Peyer's patch (tissue), 4 donors: Measurements from ENCODE around the gene MORC1. TPM values are rescaled to one million over a fixed set of nuclear protein-coding genes. Genes with fewer than 3 reads are reported as not detected.

ENCODE experiments used
- DNase-seq, 3 donors: peaks; one replicate each; pipeline ENCODE4 v3.0.0-alpha.2; 2017 to 2019
- H3K27ac ChIP-seq, 4 donors: fragments of 200-600 bp; sonication (generic); one replicate each; pipeline ENCODE4 v1.5.1; 2016 to 2019
- H3K27me3 ChIP-seq, 2 donors: fragments of 200-600 bp; sonication (generic); one replicate each; pipeline ENCODE4 v1.5.1; 2019
- H3K36me3 ChIP-seq, 3 donors: fragments of 200-600 bp; sonication (generic); one replicate each; pipeline ENCODE4 v1.5.1; 2016 to 2019
- H3K4me1 ChIP-seq, 4 donors: fragments of 200-600 bp; sonication (generic); one replicate each; pipeline ENCODE4 v1.5.1; 2016 to 2019
- H3K4me3 ChIP-seq, 4 donors: fragments of 200-600 bp; sonication (generic); 1 replicate in 3 of 4; 2 replicates in 1 of 4; pipeline ENCODE4 v1.5.1; 2016 to 2019; ENCODE audit warnings: mild to moderate bottlenecking in 1 of 4
- H3K9me3 ChIP-seq, 4 donors: fragments of 200-600 bp; sonication (generic); one replicate each; pipeline ENCODE4 v1.5.1; 2016 to 2019; ENCODE audit warnings: mild to moderate bottlenecking in 1 of 4
- POLR2A ChIP-seq, 2 donors: fragments of 450-650 bp; IDR thresholded peaks; one replicate each; pipeline ENCODE4 v1.5.1; 2017; ENCODE audit warnings: antibody characterized with exemption in 2 of 2, mild to moderate bottlenecking in 2 of 2, moderate library complexity in 2 of 2
- total RNA-seq, 4 donors: library from RNA; depleted of rRNA; stranded (reverse); fragments of >200 nt; gene quantifications; one replicate each; pipeline ENCODE4 v1.1.0, GENCODE V29; 2016
- TF ChIP-seq, protein P1 (sequence below), 6 experiments: fragments of 450-650 bp in 4 of 6; fragments of 200-600 bp in 2 of 6; sonication (generic) in 1 of 6; IDR thresholded peaks; one replicate each; pipeline ENCODE4 v1.5.1; 2017 to 2019; ENCODE audit warnings: antibody characterized with exemption in 6 of 6, mild to moderate bottlenecking in 3 of 6, moderate library complexity in 1 of 6

The MORC1 gene
- total RNA-seq, 4 donors from 2014 or later, result 0.54 TPM; not detected in 3

DNA sequence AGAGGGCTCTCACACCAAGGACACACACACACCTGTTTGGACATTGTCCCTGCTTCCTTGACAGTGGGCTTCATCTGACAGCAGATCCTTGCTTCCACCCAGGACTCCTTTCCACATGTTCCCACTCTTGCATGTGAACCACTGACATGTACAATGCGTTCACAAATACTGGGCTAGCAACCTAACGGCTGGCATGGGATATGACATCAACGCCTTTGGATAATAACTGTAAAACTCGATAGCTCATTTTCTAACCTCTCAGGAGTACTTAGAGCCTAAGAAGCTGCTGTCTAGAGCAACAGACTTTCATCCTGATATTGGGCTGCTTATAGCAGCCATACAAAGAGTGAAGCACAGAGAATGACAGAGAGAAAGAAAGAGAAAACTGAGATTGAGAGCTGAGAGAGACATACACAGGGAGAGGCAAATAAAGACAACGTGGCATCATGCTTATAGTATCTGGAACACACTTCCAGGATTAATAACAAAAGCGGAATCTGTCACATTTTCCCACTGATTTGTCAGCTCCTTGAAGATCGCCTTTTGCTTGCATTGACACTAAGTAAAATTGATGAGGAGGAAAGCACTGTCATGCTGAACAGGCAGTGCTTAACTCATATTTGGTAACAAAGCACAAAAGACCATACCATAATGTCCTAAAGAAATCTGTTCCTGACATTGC is 166.0 kb downstream of the MORC1 start:
- H3K4me1 ChIP-seq, result no peaks in the 10 kb centered on the region
- no peaks in the 10 kb centered on the region for H3K9me3 ChIP-seq
- no peak for DNase-seq
- H3K36me3 ChIP-seq, result no peaks in the 10 kb centered on the region
- TF ChIP-seq, protein P1, sequence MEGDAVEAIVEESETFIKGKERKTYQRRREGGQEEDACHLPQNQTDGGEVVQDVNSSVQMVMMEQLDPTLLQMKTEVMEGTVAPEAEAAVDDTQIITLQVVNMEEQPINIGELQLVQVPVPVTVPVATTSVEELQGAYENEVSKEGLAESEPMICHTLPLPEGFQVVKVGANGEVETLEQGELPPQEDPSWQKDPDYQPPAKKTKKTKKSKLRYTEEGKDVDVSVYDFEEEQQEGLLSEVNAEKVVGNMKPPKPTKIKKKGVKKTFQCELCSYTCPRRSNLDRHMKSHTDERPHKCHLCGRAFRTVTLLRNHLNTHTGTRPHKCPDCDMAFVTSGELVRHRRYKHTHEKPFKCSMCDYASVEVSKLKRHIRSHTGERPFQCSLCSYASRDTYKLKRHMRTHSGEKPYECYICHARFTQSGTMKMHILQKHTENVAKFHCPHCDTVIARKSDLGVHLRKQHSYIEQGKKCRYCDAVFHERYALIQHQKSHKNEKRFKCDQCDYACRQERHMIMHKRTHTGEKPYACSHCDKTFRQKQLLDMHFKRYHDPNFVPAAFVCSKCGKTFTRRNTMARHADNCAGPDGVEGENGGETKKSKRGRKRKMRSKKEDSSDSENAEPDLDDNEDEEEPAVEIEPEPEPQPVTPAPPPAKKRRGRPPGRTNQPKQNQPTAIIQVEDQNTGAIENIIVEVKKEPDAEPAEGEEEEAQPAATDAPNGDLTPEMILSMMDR (IDR thresholded peaks at IDR 0.05), result no peak
- TF ChIP-seq POLR2A (IDR thresholded peaks at IDR 0.05), result no peak
- H3K4me3 ChIP-seq, result no peak overlapping the region
- H3K27me3 ChIP-seq, result no peaks in the 10 kb centered on the region
- H3K27ac ChIP-seq, result no peak overlapping the region

DNA sequence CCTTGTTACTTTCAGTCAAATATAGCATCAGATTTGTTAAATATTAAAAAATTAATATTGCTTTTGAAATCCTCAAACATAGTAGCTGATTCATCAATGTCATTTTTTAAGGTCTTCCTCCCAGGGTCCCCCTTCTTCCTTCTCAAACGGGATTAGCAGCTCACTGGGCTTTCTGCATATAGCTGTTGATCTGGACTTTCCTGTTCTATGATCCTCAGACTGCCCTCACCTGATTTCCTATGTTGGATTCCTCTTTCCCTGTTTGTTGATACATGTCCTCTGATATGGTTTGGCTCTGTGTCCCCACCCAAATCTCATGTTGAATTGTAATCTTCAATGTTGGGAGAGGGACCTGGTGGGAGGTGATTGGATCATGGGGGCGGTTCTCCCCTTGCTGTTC is 170.1 kb downstream of the MORC1 start:
- H3K4me1 ChIP-seq, result no peaks in the 10 kb centered on the region
- no peak overlapping the region for H3K4me3 ChIP-seq
- DNase-seq, result no peak
- no peaks in the 10 kb centered on the region for H3K9me3 ChIP-seq
- no peak for TF ChIP-seq POLR2A (IDR thresholded peaks at IDR 0.05)
- TF ChIP-seq, protein P1 (IDR thresholded peaks at IDR 0.05), result no peak
- H3K27me3 ChIP-seq, result no peaks in the 10 kb centered on the region
- H3K36me3 ChIP-seq, result no peaks in the 10 kb centered on the region
- no peak overlapping the region for H3K27ac ChIP-seq

DNA sequence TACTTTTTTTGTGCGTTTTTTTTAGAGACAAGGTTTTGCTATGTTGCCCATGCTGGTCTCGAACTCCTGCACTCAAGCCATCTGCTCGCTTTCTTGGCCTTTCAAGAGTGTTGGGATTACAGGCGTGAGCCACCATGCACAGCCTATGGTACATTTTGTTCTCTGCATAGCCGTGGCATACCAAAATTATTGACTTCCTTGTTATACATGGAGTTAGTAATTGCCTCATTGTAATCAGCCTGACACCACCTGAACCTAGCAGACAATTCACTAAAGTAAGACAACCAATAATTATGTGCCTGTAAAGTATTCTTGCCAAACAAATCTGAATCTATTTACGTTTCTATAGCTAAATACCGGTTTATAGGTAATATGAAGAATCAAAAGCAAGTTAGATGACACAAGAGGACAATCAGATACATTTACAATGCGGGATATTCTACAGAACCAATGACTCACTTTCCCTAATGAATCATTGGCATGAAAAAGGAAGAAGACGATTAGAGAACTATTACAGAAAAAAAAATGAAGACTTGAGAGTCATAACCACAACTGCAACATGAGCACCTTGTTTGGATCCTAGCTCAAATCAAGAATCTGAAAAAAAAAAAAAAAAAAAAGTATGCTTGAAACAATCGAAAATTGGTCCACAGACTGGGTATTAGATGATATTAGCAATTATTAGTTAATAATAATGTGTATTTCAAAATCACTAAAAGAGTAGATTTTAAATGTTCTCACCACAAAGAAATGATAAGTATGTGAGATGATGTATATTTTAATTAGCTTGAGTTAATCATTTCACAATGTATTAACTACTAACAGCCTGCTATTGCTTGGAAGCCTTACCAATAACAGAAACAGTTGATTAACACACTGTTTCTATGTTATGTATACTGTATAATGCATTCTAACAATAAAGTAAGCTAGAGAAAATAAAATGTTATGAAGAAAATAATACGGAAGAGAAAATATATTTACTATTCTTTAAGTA is 171.3 kb downstream of the MORC1 start:
- Histone ChIP-seq H3K27ac (no peak overlapping the region), H3K4me3 (no peak overlapping the region), H3K27me3 (no peaks in the 10 kb centered on the region), H3K36me3 (no peaks in the 10 kb centered on the region), H3K4me1 (no peaks in the 10 kb centered on the region), H3K9me3 (no peaks in the 10 kb centered on the region)
- DNase-seq, result no peak
- TF ChIP-seq, protein P1 (IDR thresholded peaks at IDR 0.05), result no peak
- TF ChIP-seq POLR2A (IDR thresholded peaks at IDR 0.05), result no peak

DNA sequence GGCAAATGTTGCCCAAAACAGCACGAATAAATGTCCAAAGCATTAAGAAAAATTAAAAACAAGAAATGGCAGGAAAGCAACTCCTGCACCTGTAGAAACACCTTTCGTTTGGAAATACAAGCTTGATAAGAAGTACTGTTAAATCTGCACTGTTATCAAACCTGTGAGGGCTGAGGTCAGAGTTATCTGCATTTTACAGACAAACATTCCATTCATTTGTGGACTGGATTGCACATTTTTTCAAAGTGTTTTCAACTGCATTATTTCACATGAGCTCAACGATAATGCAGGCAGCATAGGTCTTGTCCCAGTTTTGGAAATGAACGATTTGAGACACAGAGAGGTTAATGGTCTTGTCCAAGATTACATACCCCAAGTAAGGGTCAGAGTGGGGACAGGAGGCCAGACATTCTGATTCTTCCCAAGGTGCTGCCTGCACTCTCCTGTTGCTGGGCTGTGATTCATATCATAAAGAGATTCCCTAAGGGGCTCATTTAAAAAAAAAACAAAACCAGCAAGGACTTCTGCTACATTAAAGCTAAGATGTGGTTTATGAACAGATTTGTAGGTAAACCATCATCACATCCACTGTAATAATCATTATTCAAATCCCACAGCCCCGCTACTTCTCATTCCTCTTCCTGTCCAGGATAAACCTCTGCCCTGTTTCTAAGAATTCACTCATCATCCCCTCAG is 177.2 kb downstream of the MORC1 start:
- no peak for DNase-seq
- H3K36me3 ChIP-seq, result no peaks in the 10 kb centered on the region
- H3K4me3 ChIP-seq, result no peak overlapping the region
- TF ChIP-seq, protein P1 (IDR thresholded peaks at IDR 0.05), result no peak
- no peak for TF ChIP-seq POLR2A (IDR thresholded peaks at IDR 0.05)
- no peak overlapping the region for H3K27ac ChIP-seq
- no peaks in the 10 kb centered on the region for H3K9me3 ChIP-seq
- no peaks in the 10 kb centered on the region for H3K4me1 ChIP-seq
- no peaks in the 10 kb centered on the region for H3K27me3 ChIP-seq

DNA sequence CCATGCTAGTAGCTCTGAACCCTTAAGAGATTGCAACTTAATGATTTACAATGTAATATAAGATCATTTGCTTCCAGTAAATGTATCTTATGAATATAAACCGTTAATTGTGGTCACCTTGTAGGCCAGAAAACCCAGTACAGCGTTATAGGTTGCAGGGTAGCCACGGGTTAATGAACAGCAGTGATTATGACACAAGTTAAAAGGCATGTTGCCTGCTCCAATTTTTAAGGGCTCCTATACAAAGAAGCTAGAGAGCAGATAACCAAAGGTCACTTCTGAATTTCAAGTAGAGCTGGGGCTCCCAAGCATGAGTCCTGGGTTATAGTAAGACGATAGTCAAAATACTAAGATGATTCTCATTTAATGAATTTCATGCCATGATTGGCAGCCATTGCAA is 177.8 kb downstream of the MORC1 start:
- H3K9me3 ChIP-seq, result no peaks in the 10 kb centered on the region
- H3K27me3 ChIP-seq, result no peaks in the 10 kb centered on the region
- H3K4me3 ChIP-seq, result no peak overlapping the region
- TF ChIP-seq, protein P1 (IDR thresholded peaks at IDR 0.05), result no peak
- TF ChIP-seq POLR2A (IDR thresholded peaks at IDR 0.05), result no peak
- H3K36me3 ChIP-seq, result no peaks in the 10 kb centered on the region
- DNase-seq, result no peak
- H3K27ac ChIP-seq, result no peak overlapping the region
- H3K4me1 ChIP-seq, result no peaks in the 10 kb centered on the region
